GF-D8 (cell line): ENCODE results near the gene HSD11B2.

ENCODE experiments used
- DNase-seq: peaks from one replicate; lab custom pipeline; 2025; lab: John Stamatoyannopoulos, UW

Gene HSD11B2

DNA sequence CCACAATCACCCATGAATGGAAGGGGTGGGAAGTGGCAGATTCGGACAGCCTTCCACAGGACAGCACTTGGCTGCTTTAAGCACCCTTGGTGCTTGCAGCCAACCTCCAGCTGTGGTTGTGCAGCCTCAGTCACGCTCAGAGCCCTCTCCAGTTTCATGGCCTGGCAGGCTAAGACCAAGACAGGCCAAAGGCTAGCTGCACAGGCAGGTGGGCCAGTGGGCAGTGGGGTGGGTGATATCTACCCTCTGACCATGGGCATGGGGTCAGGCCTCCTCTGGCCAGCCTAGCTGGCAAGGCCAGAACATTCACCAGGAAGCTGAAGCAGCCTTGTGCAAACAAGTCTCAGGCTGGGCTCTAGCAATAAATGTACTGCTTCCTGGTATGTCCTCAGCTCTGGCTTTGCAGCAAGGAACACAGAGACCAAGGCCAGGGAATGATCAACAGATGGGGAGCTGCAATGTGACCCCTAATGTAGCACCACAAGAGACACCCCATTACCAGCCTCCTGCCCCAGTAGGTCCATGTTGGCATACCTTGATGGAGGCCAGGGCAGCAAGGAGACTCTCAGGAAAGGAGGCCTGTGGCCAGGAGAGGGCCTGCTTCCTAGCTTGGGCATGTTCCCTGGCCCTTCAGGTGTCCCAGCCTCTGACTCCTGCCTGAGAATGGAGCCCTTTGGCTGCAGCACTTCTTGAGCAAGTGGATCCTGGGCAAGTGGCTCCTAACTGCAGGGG, 20.9 kb downstream of the HSD11B2 start:
- DNase-seq, result no peak

DNA sequence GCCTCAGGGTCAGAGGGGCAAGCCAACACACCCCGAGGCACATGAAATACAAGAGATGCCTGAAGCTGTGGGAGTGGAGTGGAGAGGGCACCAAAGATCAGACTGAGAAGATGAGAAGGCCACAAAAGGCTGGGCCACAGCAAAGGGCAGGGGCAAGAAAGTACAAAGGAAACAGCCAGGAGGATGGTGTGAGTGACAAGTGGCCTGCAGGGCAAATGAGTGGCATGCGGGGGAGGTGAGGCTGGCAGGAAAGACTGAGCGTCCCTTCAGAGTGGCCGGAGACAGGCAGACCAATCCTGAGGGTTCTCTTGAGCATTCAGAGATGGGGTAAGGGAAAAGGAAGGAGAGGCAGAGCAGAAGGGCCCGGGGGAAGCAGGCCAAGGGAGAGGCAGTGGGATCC, 23.2 kb downstream of the HSD11B2 start:
- no peak for DNase-seq

DNA sequence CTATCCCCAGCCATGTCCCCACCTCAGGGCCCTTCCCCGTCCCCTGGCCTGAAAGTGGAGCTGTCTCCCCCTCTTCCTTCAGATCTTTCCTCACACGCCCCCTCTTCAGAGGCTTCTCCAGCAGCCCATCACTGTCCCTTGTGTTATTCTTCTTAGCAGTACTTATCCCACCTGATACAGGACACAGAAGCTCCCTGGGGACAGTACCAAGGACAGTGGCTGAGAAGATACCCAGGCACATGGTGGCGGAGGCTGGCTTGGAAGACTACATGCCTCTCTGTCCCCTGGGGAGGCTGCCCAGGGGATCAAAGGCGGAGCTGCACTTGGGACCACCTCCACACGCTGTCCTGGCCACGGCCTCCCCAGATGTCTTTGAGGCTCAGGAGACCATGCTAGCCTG, 23.9 kb downstream of the HSD11B2 start:
- DNase-seq, result no peak

DNA sequence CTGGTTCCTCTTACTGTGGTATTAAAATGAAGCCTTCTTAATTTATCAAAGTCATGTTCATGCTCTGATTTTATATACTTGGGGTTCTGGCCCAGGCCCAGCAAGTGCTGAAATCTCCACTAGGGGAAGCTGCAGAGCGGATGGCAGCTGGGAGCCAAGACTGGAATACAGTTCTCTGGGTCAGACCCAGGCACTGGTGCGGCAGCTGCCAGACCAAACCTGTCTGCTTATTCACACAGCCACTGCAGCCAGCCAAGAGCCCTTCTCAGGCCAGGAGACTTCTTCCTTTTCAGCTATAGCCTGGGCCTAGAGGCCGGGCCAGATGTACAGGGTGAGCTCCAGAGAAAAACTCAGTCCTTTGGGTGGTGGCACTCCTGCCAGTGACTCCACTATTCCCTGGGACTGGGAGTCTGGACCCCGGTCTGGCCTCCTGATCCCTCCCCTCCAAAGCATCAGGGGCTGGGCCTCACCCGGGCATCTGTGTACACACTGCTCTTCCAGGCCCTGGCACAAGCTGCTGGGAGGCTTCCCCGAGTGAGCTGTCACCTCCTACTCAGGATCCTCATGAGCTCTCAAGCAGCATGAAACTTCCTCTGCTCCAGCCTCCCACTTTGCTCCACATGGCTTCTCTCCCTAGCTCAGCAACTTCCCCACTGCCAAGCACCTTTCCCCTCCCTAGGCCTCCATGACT, 25.6 kb downstream of the HSD11B2 start:
- no peak for DNase-seq

DNA sequence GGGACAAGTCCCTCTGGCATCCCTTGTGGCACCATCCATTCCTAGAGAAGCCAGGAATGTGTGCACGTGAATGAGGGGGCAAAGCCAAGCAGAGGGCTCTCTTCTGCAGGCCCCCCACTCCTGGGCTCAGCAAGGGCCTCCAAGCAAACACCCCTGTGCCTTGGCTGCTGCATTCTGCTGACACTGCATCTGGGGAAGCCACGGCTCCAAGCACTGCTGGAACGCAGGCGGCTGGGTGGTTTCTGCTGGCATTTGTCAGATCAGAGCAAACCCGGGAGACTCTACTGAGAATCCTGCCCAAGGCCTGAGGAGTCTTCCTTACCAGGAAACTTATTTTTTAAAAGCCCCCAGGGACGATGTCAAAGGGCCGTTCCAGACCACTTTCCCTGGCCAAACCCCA, 26.7 kb downstream of the HSD11B2 start:
- no peak for DNase-seq

DNA sequence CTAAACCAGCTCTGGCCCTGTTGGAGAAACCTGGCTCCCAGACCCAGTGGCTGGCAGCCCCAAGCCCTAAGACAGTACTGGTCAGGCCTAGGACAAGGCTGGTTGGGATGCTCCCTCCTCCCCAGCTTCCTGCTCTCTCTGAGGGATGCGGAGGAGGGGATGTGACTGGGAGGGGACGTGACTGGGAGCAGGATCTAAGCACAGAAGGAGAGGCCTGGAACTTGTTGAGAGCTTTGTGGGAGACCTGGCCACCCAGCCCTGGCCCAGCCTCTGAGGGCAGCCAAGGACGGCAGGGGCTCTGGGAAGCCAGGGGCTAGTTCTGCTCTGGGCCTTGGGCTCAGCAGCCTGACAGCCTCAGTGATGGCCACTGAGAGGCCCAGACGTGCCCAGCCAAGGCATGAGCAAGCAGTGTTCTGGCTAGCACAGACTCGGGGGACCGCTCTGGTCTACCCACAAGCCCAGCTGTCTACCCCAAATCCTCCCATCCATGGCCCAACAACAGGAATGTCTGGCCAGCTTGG, 27.3 kb downstream of the HSD11B2 start:
- no peak for DNase-seq

DNA sequence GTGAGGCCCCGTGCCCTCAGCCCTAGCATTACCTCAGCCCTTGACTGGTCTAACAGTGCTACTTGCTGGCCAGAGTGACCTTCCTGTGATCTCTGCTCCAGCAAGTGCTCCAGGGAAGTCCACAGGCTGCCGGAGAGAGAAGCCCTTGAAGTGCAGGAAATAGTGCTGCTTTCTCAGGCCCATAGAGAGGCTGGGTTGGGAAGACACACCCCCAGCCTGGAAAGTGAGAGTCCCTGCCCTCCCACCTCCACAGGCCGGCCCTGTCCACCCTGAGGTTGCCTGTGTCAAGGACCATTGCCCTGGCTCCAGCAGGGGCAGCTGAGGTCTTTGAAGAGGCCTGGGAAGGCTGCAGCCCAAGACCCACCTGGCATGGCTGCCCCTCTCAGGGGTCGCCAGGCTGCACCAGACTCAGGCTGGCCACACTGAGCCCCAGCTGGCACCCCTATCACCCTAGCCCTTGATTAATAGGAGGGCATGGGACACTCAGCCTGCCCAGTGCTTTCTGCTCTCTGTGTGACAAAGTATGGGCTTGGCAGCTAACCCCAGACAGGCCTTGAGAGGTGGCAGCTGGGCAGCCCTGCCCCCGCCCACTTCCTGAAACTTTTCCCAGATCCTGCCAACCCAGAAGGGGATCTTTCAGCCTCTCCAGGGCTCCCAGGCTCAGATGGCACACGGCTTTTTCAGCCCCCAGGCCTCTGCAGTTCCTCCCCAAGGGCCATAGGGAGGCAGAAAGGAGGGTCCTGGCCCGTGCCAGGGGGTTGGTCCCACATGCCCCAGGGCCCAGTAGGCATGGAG, 28.3 kb downstream of the HSD11B2 start:
- no peak for DNase-seq

DNA sequence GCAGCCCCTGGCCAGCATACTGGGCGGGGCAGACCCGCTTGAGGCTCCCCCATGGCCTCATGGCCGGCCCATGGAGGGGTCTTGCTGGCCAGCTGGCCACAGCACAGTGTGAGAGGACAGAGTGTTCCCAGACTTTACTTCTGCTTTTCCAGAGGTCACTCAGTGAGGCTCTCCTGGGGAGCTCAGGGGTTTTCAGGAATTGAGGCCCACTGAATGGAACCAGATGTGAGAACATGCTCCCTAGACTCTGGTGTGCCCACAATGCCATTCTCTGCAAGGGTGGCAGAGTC, 28.9 kb downstream of the HSD11B2 start:
- DNase-seq, result no peak

DNA sequence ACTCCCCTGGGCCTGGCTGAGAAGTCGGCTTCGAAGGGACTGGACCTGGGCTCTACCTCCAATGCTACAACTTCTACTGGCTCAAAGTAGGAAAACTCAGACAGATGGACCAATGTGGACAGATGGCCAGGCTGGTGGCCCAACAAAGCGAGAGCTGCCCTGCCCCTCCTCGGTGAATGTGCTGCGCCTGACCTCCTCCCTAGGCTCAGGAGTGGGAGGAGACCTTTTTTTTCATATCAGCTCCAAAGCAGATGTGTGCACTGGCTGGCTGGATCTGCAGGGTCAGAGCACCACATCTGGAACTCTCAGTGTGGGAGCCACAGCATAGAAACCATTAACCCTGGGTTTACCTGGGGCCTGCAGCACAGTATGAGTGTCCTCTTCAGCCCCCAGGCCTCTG, 29.2 kb downstream of the HSD11B2 start:
- DNase-seq, result no peak

DNA sequence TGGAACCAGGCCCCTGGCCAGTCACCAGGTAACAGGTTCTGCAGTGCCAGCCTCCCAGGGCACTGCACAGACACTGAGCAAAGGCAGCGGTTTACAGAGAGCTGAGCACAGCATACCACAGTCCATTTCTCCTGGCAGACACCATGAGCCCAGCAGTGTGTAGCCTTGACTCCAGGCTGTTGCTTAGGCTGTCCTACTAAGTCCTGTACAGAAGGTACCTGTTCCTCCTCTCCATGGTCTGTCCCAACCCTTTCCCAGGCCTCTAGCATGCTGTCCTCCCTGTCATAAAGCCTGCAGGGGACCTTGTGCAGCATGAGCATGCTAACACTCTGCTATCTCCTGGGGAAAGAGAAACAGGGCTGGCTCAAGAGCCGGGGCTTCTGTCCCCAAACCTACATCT, 30.0 kb downstream of the HSD11B2 start:
- DNase-seq, result no peak

DNA sequence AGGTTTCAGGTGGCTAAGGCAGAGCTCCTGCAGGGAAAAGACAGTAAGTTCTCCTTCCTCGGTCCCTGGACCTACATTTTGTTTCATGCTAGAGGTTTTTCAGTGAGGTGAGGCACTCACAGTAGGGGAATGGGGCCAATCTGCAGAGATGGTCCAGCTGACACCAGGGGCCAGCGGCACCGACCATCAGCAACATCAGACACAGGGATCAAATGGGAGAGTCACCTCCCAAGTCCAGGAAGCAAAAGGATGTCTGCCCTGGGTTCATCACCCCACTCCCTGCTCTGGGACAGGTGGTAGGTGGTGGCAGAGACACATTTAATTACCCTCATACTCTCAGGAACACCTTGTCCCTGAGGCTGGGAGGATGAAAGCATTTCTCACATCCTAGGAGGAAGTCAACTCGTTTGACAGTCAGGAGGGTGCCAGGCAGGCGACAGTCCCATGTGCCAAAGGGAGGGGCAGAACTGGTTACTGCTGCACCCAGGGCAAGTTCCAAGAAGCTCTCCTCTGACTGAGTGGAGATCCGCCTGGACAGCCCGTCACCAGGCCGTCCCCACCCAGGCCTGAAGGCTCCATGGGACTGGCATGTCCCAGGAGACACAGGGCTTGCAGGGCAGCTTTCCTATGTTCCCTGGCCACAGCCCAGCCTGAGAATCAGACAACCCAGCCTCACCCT, 30.8 kb downstream of the HSD11B2 start:
- DNase-seq, result no peak

DNA sequence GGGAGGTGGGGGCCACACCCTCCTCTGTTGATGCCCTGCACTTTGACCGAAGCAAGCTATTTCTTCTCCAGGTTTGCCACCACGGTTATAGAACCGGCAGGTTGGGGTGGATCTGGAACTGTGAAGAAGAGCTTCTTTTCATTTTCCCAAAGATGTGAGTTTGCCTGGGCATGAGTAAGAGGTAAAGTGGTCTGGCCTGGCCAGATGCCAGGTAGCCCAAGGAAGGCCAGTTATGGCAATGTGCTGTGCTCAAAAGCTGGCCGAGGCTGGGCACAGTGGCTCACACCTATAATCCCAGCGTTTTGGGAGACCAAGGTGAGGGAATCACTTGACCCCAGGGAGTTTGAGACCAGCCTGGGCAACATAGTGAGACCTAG, 31.3 kb downstream of the HSD11B2 start:
- DNase-seq, result no peak

DNA sequence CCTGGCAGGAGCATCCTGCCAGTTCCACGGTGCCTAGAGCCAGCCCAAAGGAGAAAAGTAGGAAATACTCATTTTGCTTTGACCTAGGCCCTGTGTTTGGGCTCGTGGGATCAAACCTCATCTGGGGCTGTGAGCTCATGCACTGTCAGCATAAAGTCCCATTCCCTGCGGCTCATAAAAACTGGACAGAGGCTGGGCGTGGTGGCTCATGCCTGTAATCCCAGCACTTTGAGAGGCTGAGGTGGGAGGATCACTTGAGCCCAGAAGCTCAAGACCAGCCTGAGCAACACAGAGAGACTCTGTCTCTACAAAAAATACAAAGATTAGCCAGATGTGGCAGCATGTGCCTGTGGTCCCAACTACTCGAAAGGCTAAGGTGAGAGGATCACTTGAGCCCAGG, 32.1 kb downstream of the HSD11B2 start:
- no peak for DNase-seq

DNA sequence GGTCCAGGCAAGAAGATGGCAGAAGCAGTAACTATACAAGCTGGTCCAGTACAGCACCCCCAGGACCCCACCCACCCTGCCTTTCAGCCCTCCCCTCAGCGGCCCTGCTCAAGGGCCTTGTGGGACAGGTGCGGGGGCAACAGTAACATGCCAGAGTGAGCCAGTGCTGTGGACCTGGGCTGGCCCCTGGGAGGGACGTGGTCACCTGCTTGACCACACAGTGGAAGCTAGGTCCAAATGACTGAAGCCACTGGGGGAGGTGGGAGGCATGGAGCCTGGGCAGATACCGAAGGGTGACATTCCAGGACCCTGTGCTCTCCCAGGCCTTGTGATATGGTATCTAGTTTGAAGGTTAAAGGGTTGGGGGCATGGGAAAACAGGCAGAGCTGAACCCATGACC, 32.8 kb downstream of the HSD11B2 start:
- DNase-seq, result no peak

DNA sequence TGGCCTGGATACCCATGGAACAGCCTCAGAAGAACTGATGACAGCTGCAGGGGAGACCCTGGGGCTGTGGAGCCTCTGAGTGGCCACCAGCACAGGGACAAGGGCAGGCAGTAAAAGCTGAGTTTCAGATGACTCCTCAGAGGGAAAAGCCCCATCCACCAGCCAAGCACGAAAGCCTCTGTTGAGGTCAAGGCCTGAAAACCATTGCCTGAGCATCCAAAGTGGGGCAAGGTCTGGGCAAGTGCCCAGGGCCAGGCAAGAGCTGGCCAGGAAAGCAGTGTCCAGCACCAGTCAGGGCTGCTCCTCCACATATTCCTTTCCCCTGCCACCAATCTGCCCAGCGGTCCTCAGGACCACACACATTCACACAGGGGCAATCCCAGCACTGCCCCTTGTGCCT, 33.6 kb downstream of the HSD11B2 start:
- no peak for DNase-seq

DNA sequence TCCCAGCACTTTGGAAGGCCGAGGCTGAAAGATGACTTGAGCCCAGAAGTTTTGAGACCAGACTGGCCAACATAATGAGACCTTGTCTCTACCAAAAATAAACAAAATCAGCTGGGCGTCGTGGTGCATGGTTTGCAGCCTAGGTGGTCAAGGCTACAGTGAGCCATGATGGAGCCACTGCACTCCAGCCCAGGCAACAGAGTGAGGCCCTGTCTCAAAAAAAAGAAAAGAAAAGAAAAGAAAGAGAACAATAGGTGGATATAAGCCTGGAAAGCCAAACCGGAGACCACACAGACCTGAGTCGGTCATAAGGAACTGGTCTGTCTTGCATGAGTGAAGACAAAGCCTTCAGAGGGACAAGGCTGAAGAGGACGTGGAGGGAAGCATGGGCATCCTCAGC, 35.7 kb downstream of the HSD11B2 start:
- no peak for DNase-seq

DNA sequence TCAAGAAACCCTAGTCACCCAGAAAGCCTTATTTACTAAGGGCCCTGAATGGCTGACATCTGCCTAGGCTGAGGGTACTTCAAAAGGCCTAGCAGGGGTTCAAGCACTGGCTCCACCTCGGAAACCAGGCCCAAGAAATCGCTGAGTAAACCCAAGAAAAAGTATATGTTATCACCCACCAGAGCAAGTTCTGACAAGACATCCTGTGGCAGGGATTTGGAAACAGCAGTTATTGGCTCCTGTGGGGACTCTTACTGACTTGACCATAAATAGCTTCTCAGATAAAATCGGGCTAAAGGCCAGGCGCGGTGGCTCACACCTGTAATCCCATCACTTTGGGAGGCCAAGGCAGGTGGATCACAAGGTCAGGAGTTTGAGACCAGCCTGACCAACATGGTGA, 37.8 kb downstream of the HSD11B2 start:
- no peak for DNase-seq

DNA sequence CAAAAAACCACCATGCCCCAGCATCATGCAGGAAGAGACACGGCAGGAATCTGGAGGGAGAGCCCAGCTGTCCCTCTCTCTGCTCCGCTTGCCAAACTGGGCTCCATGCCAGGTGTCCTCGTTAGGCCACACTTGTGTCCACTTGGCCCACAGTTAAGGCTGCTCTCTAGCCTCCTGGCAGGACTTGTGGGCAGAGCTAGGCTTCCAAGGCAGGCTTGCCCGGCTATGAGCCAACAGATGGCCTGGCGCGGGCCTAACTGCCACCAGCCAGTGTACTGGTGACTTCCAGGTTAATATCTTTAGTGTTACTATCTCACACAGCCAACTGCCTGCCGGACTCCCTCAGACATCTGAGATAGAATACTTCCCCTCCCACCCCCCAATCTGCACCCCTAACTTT, 39.4 kb downstream of the HSD11B2 start:
- no peak for DNase-seq

DNA sequence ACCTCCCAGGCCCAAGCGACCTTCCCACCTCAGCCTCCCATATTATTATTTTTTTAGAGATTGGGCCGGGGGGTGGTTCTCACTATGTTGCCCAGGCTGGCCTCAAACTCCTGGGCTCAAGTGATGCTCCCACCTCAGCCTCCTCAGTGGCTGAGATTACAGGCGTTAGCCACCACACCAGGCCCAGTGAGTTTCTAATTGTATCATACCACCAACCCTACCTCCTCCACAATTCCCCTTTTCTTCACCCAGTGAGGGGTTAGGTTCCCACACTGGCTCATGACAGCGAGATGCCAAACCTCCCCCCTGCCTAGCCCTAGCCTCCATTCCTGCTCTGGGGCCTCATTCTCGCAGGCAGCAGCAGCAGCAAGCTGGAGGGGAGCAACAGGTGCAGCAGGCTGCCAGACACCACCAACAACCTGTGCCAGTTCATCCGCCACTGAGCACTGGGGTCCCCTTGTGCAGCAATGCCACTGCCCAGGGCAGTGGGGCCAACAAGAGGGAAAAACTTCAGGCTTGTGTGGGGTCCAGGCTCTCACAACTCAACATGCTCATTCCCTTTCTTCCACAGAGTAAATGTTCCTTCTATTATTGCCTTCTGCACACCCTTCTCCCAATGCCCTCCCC, 41.0 kb downstream of the HSD11B2 start:
- DNase-seq, result no peak

DNA sequence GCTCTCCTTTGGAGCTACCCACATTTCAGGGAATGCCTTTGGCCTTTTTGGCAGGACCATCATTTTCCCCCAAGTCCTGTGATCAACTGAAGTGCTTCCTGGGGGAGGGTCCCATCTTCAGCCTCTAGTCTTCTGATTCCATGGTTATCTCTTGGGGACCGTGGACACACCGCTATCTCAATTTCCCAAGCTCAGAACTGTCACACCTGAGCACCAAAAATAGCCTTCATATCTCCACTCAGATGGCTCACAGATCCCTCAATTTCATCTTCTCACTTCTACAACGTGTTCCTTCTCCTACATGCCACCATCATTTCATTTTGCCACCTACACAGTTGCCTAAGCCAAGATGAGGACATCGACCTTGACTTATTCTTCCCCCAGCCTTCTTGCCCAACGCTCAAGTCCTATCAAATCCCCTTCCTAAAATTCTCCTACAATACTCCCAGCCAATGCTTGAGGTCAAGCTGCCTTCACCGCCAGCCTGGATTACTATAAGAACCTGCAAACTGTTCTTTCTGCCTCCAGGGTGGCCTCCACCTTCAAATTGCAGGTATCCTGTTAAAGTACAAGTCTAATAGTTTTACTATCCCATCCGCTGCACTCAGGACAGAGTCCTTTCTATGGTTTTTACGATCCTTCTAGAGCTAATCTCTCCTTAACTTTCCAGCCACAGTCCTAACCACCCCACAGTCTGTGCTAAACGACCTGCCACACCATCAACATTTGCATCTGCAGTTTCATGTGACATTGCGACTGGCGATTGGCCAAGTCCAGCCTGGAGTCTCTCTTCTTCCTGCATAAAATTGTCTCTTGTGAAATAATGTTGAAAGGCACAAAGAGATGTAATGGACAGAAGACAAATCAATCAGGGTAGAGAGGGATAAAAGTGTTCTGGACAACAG, 43.9 kb downstream of the HSD11B2 start:
- DNase-seq, result no peak

DNA sequence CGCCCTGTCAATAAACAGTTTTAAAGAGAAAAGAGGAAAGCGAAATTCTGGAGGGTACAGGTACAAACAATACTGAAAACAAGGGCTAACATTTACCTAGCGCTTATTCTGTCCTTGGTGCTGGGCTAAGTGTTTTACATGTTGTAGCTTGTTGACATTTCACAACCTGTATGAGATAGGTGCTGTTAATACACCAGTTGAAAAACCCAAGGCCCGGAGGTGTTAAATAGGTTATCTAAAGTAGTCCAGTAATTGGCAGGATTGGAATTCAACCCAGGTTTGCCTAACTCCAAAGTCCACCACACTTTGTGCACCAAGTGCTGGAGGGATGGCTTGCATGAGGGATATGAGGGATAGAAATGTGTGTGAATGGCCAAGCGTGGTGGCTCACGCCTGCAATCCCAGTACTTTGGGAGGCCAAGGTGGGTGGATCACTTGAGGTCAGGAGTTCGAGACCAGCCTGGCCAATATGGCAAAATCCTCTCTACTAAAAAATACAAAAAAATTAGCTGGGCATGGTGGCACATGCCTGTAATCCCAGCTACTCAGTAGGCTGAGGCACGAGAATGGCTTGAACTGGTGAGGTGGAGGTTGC, 47.1 kb downstream of the HSD11B2 start:
- no peak for DNase-seq
